ENCODE results near the gene EPAS1. TPM values are rescaled to one million over a fixed set of nuclear protein-coding genes. Genes with fewer than 3 reads are reported as not detected.

EPAS1 gene
- total and polyA plus RNA-seq, 2 of the 13 experiments (the other 11 are each of a cell fraction or from before 2014, with no cell fraction given), result 47.1 to 182 TPM

DNA sequence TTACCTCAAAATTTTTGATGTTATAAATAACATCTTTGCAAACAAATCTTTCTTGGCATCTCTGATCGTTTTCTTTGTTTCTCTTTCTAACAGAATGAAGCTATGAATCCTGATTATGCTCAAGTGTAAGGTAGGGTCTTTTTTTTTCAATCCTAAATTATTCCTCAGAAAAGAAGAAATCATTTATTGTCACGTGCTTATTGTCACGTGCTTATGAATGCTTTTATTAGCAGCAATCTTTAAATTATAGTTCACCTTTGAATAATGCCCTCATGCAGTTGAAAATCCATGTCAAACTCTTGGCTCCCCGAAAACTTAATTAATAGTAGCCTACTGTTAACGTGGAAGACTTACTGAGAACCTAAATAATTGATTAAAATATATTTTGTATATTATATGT lies 39.2 kb upstream of the EPAS1 start (continued):
- TF ChIP-seq ZNF646 (CRISPR knock-in tag; IDR thresholded peaks at IDR 0.05), result no peak
- TF ChIP-seq, protein P1, sequence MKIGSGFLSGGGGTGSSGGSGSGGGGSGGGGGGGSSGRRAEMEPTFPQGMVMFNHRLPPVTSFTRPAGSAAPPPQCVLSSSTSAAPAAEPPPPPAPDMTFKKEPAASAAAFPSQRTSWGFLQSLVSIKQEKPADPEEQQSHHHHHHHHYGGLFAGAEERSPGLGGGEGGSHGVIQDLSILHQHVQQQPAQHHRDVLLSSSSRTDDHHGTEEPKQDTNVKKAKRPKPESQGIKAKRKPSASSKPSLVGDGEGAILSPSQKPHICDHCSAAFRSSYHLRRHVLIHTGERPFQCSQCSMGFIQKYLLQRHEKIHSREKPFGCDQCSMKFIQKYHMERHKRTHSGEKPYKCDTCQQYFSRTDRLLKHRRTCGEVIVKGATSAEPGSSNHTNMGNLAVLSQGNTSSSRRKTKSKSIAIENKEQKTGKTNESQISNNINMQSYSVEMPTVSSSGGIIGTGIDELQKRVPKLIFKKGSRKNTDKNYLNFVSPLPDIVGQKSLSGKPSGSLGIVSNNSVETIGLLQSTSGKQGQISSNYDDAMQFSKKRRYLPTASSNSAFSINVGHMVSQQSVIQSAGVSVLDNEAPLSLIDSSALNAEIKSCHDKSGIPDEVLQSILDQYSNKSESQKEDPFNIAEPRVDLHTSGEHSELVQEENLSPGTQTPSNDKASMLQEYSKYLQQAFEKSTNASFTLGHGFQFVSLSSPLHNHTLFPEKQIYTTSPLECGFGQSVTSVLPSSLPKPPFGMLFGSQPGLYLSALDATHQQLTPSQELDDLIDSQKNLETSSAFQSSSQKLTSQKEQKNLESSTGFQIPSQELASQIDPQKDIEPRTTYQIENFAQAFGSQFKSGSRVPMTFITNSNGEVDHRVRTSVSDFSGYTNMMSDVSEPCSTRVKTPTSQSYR (CRISPR knock-in tag; IDR thresholded peaks at IDR 0.05; ENCODE audit: borderline replicate concordance), result no peak
